Myocyte (in vitro differentiated cells): Measurements from ENCODE around the gene PTGR2. TPM values are rescaled to one million over a fixed set of nuclear protein-coding genes. Genes with fewer than 3 reads are reported as not detected.
A peak's percentile ranks its signal among the peaks of the same experiment; 100 is the strongest.
"Not testable (repeated sequence)": the region's sequence is repeated elsewhere in the genome, so short reads cannot be mapped to it uniquely, and the experiment has no call there.

Experiments
- DNase-seq: peaks from one replicate; pipeline ENCODE4 v3.0.0-alpha.2; 2012; ENCODE audit warnings: low read depth
- total RNA-seq: library from RNA; depleted of rRNA; stranded (reverse); fragments of >200 nt; gene quantifications from 2 replicates; pipeline ENCODE4 v1.2.3, GENCODE V29; 2014

PTGR2 gene
- total RNA-seq, 1 donor from 2014 or later = 22.9 TPM

GRCh38 chr14:73833034-73833433 is 18.6 kb upstream of the PTGR2 start:
- no peak for DNase-seq

GRCh38 chr14:73833530-73834260 is 17.9 kb upstream of the PTGR2 start:
- no peak for DNase-seq

- no peak for DNase-seq
Measured at GRCh38 chr14:73834261-73834625, 17.4 kb upstream of the PTGR2 start.

- DNase-seq = not testable (repeated sequence)
Measured at GRCh38 chr14:73838293-73839034, 13.2 kb upstream of the PTGR2 start.

- DNase-seq = no peak
Measured at GRCh38 chr14:73842201-73842600, 9.4 kb upstream of the PTGR2 start.

- no peak for DNase-seq
Measured at GRCh38 chr14:73842851-73843250, 8.8 kb upstream of the PTGR2 start.

- DNase-seq = no peak
Measured at GRCh38 chr14:73843296-73843695, 8.3 kb upstream of the PTGR2 start.

- no peak for DNase-seq
Measured at GRCh38 chr14:73846947-73847346, 4.7 kb upstream of the PTGR2 start.

- DNase-seq = peak; percentile 20
Measured at GRCh38 chr14:73851000-73851399, 631 bp upstream of the PTGR2 start.

GRCh38 chr14:73859145-73859544 is 7.5 kb downstream of the PTGR2 start:
- DNase-seq = no peak

- DNase-seq = no peak
Measured at GRCh38 chr14:73861073-73861472, 9.4 kb downstream of the PTGR2 start.

GRCh38 chr14:73862480-73862879 is 10.8 kb downstream of the PTGR2 start:
- DNase-seq = no peak

GRCh38 chr14:73863209-73863608 is 11.6 kb downstream of the PTGR2 start:
- no peak for DNase-seq

GRCh38 chr14:73865534-73866113 is 14.0 kb downstream of the PTGR2 start:
- DNase-seq = no peak

- DNase-seq = not testable (repeated sequence)
Measured at GRCh38 chr14:73869754-73870153, 18.1 kb downstream of the PTGR2 start.

- no peak for DNase-seq
Measured at GRCh38 chr14:73870525-73871235, 19.0 kb downstream of the PTGR2 start.

GRCh38 chr14:73873660-73874059 is 22.0 kb downstream of the PTGR2 start:
- no peak for DNase-seq

- no peak for DNase-seq
Measured at GRCh38 chr14:73877790-73878189, 26.2 kb downstream of the PTGR2 start.

GRCh38 chr14:73878436-73878835 is 26.8 kb downstream of the PTGR2 start:
- no peak for DNase-seq

- no peak for DNase-seq
Measured at GRCh38 chr14:73879027-73879426, 27.4 kb downstream of the PTGR2 start.

- no peak for DNase-seq
Measured at GRCh38 chr14:73884438-73885190, 33.0 kb downstream of the PTGR2 start.
